HepG2 (cell line): ENCODE measurements around the gene PYGO2. TPM values are rescaled to one million over a fixed set of nuclear protein-coding genes. Genes with fewer than 3 reads are reported as not detected.

Experiments
- ARHGAP35 ChIP-seq: sonication (generic); formaldehyde crosslinking; IDR thresholded peaks from 2 replicates; pipeline ENCODE4 v1.9.0; 2022; ENCODE audit warnings: mild to moderate bottlenecking, inconsistent platforms, moderate library complexity, missing genetic modification reagents, borderline replicate concordance
- CREB1 ChIP-seq, 2 experiments: fragments of 450-650 bp in 1 of 2; IDR thresholded peaks; 2 replicates each; pipeline ENCODE4 v1.6.1; 2016 to 2017; ENCODE audit warnings: control low read depth in 1 of 2, mild to moderate bottlenecking in 1 of 2, missing compliant biosample characterization in 1 of 2, missing genetic modification characterization in 1 of 2
- CREB3 ChIP-seq: sonication (generic); formaldehyde crosslinking; IDR thresholded peaks from 2 replicates; pipeline ENCODE4 v1.5.0; 2020; ENCODE audit warnings: missing genetic modification reagents
- ELF3 ChIP-seq: IDR thresholded peaks from 2 replicates; pipeline ENCODE4 v1.6.1; 2016; ENCODE audit warnings: missing genetic modification reagents, missing compliant biosample characterization
- ETV5 ChIP-seq: IDR thresholded peaks from 2 replicates; pipeline ENCODE4 v1.6.1; 2018; ENCODE audit warnings: missing biosample characterization, missing genetic modification reagents, inconsistent platforms, borderline replicate concordance
- HMG20B ChIP-seq: conservative IDR thresholded peaks from 2 replicates; pipeline ENCODE4 v1.6.1; 2016; ENCODE audit warnings: missing genetic modification reagents, missing compliant biosample characterization
- KDM1A ChIP-seq: IDR thresholded peaks from 2 replicates; pipeline ENCODE4 v1.6.1; 2016; ENCODE audit warnings: missing compliant biosample characterization
- MXD4 ChIP-seq: IDR thresholded peaks from 2 replicates; pipeline ENCODE4 v1.6.1; 2016; ENCODE audit warnings: mild to moderate bottlenecking, missing biosample characterization, missing genetic modification reagents
- NFYC ChIP-seq: IDR thresholded peaks from 2 replicates; pipeline ENCODE4 v1.6.1; 2016; ENCODE audit warnings: missing genetic modification reagents, missing compliant biosample characterization
- POGK ChIP-seq: sonication (generic); formaldehyde crosslinking; conservative IDR thresholded peaks from 2 replicates; pipeline ENCODE4 v1.8.0; 2022; ENCODE audit warnings: mild to moderate bottlenecking, moderate library complexity, missing genetic modification reagents
- RFX3 ChIP-seq: IDR thresholded peaks from 2 replicates; pipeline ENCODE4 v1.6.1; 2016; ENCODE audit warnings: missing biosample characterization, missing genetic modification reagents
- SNAPC5 ChIP-seq: sonication (generic); formaldehyde crosslinking; IDR thresholded peaks from 2 replicates; pipeline ENCODE4 v1.8.1; 2023; ENCODE audit warnings: mild to moderate bottlenecking, missing genetic modification reagents, borderline replicate concordance
- ZBTB37 ChIP-seq: sonication (generic); formaldehyde crosslinking; IDR thresholded peaks from 2 replicates; pipeline ENCODE4 v1.4.0; 2020; ENCODE audit warnings: mild to moderate bottlenecking, missing genetic modification reagents
- ZFP36L2 ChIP-seq: sonication (generic); formaldehyde crosslinking; IDR thresholded peaks from 2 replicates; pipeline ENCODE4 v1.4.0; 2020; ENCODE audit warnings: missing genetic modification reagents
- ZHX1 ChIP-seq: sonication (generic); formaldehyde crosslinking; IDR thresholded peaks from 2 replicates; pipeline ENCODE4 v1.8.1; 2022; ENCODE audit warnings: low read depth, mild to moderate bottlenecking, missing genetic modification reagents
- ZNF160 ChIP-seq: sonication (generic); formaldehyde crosslinking; IDR thresholded peaks from 2 replicates; pipeline ENCODE4 v1.8.0; 2022; ENCODE audit warnings: mild to moderate bottlenecking, inconsistent platforms, missing genetic modification reagents
- ZNF207 ChIP-seq: fragments of 450-650 bp; IDR thresholded peaks from 2 replicates; pipeline ENCODE4 v1.6.1; 2016; ENCODE audit warnings: antibody characterized with exemption, borderline replicate concordance
- ZNF225 ChIP-seq: sonication (generic); formaldehyde crosslinking; IDR thresholded peaks from 2 replicates; pipeline ENCODE4 v1.4.0; 2020; ENCODE audit warnings: mild to moderate bottlenecking, missing genetic modification reagents
- ZNF235 ChIP-seq: sonication (generic); formaldehyde crosslinking; IDR thresholded peaks from 2 replicates; pipeline ENCODE4 v1.8.1; 2023; ENCODE audit warnings: mild to moderate bottlenecking, missing genetic modification reagents, borderline replicate concordance
- ZNF331 ChIP-seq: sonication (generic); formaldehyde crosslinking; IDR thresholded peaks from 2 replicates; pipeline ENCODE4 v1.4.0; 2020; ENCODE audit warnings: missing genetic modification reagents
- ZNF335 ChIP-seq: sonication (generic); formaldehyde crosslinking; IDR thresholded peaks from 2 replicates; pipeline ENCODE4 v1.4.0; 2020; ENCODE audit warnings: missing genetic modification reagents
- ZNF557 ChIP-seq: sonication (generic); formaldehyde crosslinking; IDR thresholded peaks from 2 replicates; pipeline ENCODE4 v1.4.0; 2020; ENCODE audit warnings: missing genetic modification reagents
- ZNF614 ChIP-seq: IDR thresholded peaks from 2 replicates; pipeline ENCODE4 v1.6.1; 2018; ENCODE audit warnings: missing biosample characterization, missing genetic modification reagents, inconsistent platforms, borderline replicate concordance
- ZNF670 ChIP-seq: sonication (generic); formaldehyde crosslinking; IDR thresholded peaks from 2 replicates; pipeline ENCODE4 v1.8.0; 2022; ENCODE audit warnings: mild to moderate bottlenecking, missing genetic modification reagents, borderline replicate concordance
- polyA plus RNA-seq, 8 experiments: library from polyadenylated mRNA; depleted of rRNA in 3 of 8; stranded (reverse) in 7 of 8; unstranded in 1 of 8; fragments of >200 nt; fragmentation: Illumina TruSeq in 4 of 8; extraction: Trizol in 4 of 8; gene quantifications; 2 replicates each; pipeline versions ENCODE4 v1.2.1 to v1.2.3, GENCODE V29; 2011 to 2016; ENCODE audit warnings: low read depth in 4 of 8, missing spikeins in 1 of 8, mixed read lengths in 1 of 8; ENCODE audit not compliant: insufficient read depth in 1 of 8
- total RNA-seq, 5 experiments: library from RNA; depleted of rRNA; stranded (reverse); fragments of >200 nt; fragmentation: Illumina TruSeq; extraction: Trizol; gene quantifications; 2 replicates each; pipeline ENCODE4 v1.2.3, GENCODE V29; 2016; ENCODE audit warnings: low read depth in 1 of 5

The PYGO2 gene
- total and polyA plus RNA-seq, 2 of the 13 experiments (the other 11 are each of a cell fraction or from before 2014, with no cell fraction given) = 20.3 to 21.8 TPM

- TF ChIP-seq CREB1 (IDR thresholded peaks at IDR 0.05) (peak; percentile 25; the same call in 1 of the 2 replicates), CREB1 (CRISPR knock-in tag; IDR thresholded peaks at IDR 0.05) (peak; percentile 51), POGK (no peak), ZFP36L2 (CRISPR knock-in tag) (no peak), RFX3 (CRISPR knock-in tag) (no peak), ELF3 (CRISPR knock-in tag) (peak; percentile 64; the same call in 1 of the 2 replicates), ARHGAP35 (CRISPR knock-in tag) (no peak), ZNF235 (CRISPR knock-in tag) (no peak), ZNF160 (CRISPR knock-in tag) (no peak), ZNF614 (CRISPR knock-in tag) (peak; percentile 86), ETV5 (CRISPR knock-in tag) (peak; percentile 96), ZNF225 (CRISPR knock-in tag) (no peak), HMG20B (CRISPR knock-in tag) (no peak), ZNF670 (peak; percentile 16; the same call in 1 of the 2 replicates), ZBTB37 (CRISPR knock-in tag) (peak; percentile 89), NFYC (CRISPR knock-in tag) (no peak), KDM1A (CRISPR knock-in tag) (no peak), CREB3 (CRISPR knock-in tag) (no peak), ZNF557 (CRISPR knock-in tag) (no peak), ZHX1 (no peak), ZNF335 (CRISPR knock-in tag) (peak; percentile 90), MXD4 (CRISPR knock-in tag) (no peak), SNAPC5 (CRISPR knock-in tag) (no peak), ZNF207 (no peak), ZNF331 (peak; percentile 73; the same call in 1 of the 2 replicates)
Observed at GRCh38 chr1:154931940-154932487, 29.6 kb downstream of the PYGO2 start (continued).
